ENCODE data around the gene HDAC5.

The HDAC5 gene

DNA sequence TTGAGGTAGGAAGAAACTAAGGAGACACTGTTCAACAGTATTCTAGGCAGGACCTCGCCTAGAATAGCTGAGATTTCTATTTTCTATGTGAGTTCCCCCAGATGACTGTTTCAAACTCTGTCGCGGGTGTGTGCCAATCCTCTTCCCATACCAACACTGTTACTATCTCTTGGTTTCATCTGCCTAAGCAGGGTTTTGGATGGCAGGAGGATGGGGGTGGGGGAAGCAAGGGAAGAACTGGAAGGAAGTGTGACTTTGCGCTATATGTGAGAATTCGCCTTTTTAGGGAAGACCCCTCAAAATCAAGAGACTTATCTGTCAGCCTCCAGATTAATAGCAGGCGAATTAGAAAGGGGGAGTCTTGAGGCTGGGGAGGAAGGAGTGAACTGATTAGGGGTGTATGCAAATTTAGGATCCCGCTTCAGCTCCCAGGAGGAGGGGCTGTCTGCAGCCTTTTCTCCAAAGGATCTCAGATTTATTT lies 53.4 kb downstream of the HDAC5 start:
- H3K4me3 ChIP-seq: peak overlapping the region; percentile 58 to 68
- no peaks in the 10 kb centered on the region for H3K27me3 ChIP-seq
- DNase-seq: no peak
- TF ChIP-seq, protein P1, sequence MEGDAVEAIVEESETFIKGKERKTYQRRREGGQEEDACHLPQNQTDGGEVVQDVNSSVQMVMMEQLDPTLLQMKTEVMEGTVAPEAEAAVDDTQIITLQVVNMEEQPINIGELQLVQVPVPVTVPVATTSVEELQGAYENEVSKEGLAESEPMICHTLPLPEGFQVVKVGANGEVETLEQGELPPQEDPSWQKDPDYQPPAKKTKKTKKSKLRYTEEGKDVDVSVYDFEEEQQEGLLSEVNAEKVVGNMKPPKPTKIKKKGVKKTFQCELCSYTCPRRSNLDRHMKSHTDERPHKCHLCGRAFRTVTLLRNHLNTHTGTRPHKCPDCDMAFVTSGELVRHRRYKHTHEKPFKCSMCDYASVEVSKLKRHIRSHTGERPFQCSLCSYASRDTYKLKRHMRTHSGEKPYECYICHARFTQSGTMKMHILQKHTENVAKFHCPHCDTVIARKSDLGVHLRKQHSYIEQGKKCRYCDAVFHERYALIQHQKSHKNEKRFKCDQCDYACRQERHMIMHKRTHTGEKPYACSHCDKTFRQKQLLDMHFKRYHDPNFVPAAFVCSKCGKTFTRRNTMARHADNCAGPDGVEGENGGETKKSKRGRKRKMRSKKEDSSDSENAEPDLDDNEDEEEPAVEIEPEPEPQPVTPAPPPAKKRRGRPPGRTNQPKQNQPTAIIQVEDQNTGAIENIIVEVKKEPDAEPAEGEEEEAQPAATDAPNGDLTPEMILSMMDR (IDR thresholded peaks at IDR 0.05): no peak
- intact Hi-C loops (cut with DNase I; ENCODE audit: low total_unique reads): loop anchor here (5.0 kb wide), 3 partner anchors 37 to 58 kb away; partner anchors contain the start of genes HDAC5 and TMEM101
- H3K36me3 ChIP-seq: peaks cover 6 to 9% (median 8%) of the 10 kb centered on the region in 3 donors
- H3K9me3 ChIP-seq: no peaks in the 10 kb centered on the region
- H3K27ac ChIP-seq: peak overlapping the region; percentile 79 to 88
- peaks cover 4 to 49% (median 28%) of the 10 kb centered on the region in 4 donors for H3K4me1 ChIP-seq

DNA sequence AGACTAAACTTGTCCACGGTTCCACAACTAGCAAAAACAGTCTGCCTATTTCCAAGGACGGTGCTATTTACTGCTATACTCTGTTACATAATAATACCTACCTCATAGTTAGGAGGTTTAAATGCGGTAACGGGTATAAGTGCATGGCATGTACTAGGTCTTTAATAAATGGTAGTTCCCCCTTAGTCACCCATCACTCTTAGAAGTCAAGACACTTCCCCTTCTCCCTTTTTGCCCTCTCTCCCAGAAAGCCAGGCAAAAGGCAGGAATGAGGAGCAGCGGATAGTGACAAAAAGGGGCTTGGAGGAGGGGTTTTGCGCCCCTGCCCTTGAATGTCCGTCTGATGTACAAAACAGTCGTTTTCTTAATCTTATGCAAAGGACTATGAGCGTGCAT lies 55.9 kb downstream of the HDAC5 start:
- intact Hi-C loops (cut with DNase I; ENCODE audit: low total_unique reads): loop anchor here (5.0 kb wide), 1 partner anchor 55 kb away; the partner anchor contains the start of gene TMEM101
- peaks cover 4 to 54% (median 26%) of the 10 kb centered on the region in 4 donors for H3K4me1 ChIP-seq
- TF ChIP-seq, protein P1 (IDR thresholded peaks at IDR 0.05): no peak
- H3K36me3 ChIP-seq: peaks cover 0 to 8% (median 3%) of the 10 kb centered on the region in 3 donors
- H3K9me3 ChIP-seq: no peaks in the 10 kb centered on the region
- H3K4me3 ChIP-seq: no peak overlapping the region
- H3K27ac ChIP-seq: peak overlapping the region; percentile 88 to 93
- no peak for DNase-seq
- H3K27me3 ChIP-seq: no peaks in the 10 kb centered on the region

DNA sequence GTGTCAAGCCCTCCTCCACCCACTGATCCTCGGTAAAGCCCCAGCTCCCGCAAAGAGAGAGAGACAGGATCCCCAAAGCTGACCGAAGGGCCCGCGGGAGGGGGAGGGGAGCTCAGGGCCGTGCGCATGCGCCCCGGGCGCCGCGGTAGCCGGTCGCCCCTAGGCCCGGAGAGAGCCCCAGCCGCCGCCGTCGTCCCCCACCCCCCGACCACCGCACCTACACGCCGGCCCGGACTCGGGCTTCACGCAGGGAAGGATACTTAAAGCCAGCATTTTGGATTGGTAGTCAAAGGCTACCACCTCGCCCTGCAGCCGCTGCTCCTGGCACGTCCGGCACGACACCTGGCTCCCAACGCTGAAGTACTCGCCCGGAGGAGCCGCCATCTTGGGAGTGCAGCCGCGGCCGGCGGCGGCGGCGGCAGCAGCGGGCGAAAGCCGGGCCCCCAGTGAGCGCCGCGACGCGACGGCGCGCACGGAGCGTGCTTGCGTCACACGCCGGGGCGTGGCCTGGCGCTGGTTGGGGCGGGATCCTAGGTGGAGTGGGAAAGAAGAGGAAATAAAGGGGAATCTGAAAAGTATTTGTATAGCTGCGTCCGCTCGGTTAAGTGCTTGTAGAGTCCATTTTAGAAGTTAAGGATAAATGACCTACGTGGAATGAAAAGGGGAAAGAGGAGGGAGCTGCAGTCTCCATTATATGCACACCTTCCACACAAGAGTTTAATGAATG lies 57.1 kb downstream of the HDAC5 start, which contains the start of gene LSM12:
TSS of gene LSM12 (minus strand) at position 468 of the 727 bp plus-strand sequence. CDS start at position 384, 84 bp downstream.
- peak; percentile 84 to 93 for DNase-seq
- TF ChIP-seq, protein P1 (IDR thresholded peaks at IDR 0.05): no peak
- H3K27me3 ChIP-seq: no peaks in the 10 kb centered on the region
- no peaks in the 10 kb centered on the region for H3K9me3 ChIP-seq
- peaks cover 0 to 42% (median 18%) of the 10 kb centered on the region in 4 donors for H3K4me1 ChIP-seq
- H3K4me3 ChIP-seq: peak within 1 kb of the TSS; percentile 63 to 72
- H3K36me3 ChIP-seq: peaks cover 11 to 19% (median 13%) of the 10 kb centered on the region in 3 donors
- intact Hi-C loops (cut with DNase I; ENCODE audit: low total_unique reads): loop anchor here (5.0 kb wide), 1 partner anchor 54 kb away; the partner anchor contains the start of gene TMEM101
- H3K27ac ChIP-seq: peak within 1 kb of the TSS; percentile 88 to 93

DNA sequence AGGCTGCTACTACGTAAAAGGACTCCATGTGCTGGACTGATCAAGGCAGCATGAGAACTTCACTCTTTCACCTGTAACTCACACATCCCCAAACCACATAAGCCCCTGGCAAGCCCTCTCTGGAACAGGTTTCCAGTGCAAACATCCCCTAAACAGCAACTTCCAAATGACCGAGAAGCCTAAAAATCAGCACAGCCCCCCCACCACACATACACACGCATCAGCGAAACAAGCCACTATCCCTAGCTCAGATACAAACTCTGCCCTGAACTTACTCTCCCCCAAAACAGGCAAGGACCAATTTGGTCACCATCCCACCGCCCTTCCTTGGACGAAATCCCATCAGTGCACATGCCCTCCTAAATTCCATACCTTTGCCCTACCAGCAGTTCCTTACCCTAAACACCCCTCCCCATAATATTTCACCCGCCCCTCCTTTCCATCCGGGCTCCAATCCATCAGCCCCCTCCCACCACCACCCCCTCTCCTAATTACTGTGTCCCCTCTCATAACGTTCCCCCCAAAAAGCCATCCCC lies 57.7 kb downstream of the HDAC5 start:
- peak overlapping the region; percentile 63 to 72 for H3K4me3 ChIP-seq
- H3K27ac ChIP-seq: peak overlapping the region; percentile 88 to 93
- TF ChIP-seq, protein P1 (IDR thresholded peaks at IDR 0.05): no peak
- no peak for DNase-seq
- H3K27me3 ChIP-seq: no peaks in the 10 kb centered on the region
- H3K36me3 ChIP-seq: peaks cover 12 to 25% (median 18%) of the 10 kb centered on the region in 3 donors
- intact Hi-C loops (cut with DNase I; ENCODE audit: low total_unique reads): loop anchor here (5.0 kb wide), 1 partner anchor 53 kb away; the partner anchor contains the start of gene TMEM101
- H3K4me1 ChIP-seq: peaks cover 0 to 37% (median 15%) of the 10 kb centered on the region in 4 donors
- H3K9me3 ChIP-seq: no peaks in the 10 kb centered on the region

DNA sequence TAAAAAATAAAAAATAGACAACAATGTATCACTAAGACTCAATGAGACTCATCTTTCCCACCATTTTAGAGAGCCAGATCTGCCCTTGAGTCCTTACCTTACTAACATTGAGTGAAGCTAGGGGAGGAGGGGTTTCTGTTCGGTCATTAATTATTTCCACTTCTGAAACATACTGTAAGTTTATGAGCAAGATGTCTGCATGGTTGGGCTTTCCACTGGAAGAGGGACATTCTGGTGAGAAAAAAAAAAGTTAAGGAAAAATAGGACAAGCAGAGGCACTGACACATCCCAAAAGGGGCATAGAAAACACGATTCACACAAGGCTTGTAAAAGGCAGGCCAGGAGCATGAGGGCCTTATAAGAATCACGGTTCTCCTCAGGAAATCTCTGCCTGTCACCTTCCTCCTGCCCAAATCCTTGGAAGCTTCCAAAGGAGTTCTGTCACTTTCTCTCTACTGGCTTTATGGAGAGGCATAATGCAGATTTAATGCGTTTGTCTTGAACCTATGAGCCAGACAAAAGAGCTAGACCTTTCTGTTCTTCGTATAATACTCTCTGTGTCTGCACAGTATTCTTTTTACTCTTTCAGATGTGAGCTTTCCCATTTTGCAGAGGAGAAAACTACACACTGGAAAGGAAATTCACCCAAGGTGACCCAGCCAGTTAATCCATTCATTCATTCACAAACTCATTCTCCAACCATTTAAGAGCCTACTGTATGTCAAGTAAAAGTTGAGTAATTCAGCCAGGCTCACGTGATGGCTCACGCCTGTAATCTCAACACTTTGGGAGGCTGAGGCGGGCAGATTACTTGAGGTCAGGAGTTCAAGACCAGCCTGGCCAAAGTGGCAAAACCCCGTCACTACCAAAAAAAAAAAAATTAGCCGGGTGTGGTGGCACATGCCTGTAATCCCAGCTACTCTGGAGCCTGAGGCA lies 59.5 kb downstream of the HDAC5 start:
- H3K27ac ChIP-seq: no peak overlapping the region
- no peaks in the 10 kb centered on the region for H3K27me3 ChIP-seq
- intact Hi-C loops (cut with DNase I; ENCODE audit: low total_unique reads): no loop called here
- no peaks in the 10 kb centered on the region for H3K9me3 ChIP-seq
- H3K4me1 ChIP-seq: peaks cover 0 to 29% (median 9%) of the 10 kb centered on the region in 4 donors
- no peak for DNase-seq
- no peak overlapping the region for H3K4me3 ChIP-seq
- H3K36me3 ChIP-seq: peaks cover 12 to 43% (median 25%) of the 10 kb centered on the region in 3 donors
- TF ChIP-seq, protein P1 (IDR thresholded peaks at IDR 0.05): no peak

Measured in tibial artery (tissue), 4 donors.